ENCODE measurements around the gene SLC48A1. TPM values are rescaled to one million over a fixed set of nuclear protein-coding genes. Genes with fewer than 3 reads are reported as not detected.
A peak's percentile ranks its signal among the peaks of the same experiment; 100 is the strongest.

Gene SLC48A1
- total RNA-seq, result 1 to 10 TPM; 7.0 to 8.1 TPM

- DNase-seq, result peak; percentile 73
- H3K4me1 Mint-ChIP-seq (ENCODE audit: low read depth), result peaks cover 40% of the 10 kb centered on the region
- H3K27me3 Mint-ChIP-seq (ENCODE audit: low read depth), result peaks cover 7% of the 10 kb centered on the region
- POLR2A ChIA-PET, result interaction anchor here (1.2 to 1.4 kb wide), 2 partner anchors 40 to 63 kb away, joined by 3 to 6 read pairs; no protein-coding TSS in a partner anchor
- peak; percentile 88 for ATAC-seq
- peak within 1 kb of the TSS; percentile 66 for H3K27ac Mint-ChIP-seq
- CTCF ChIA-PET, result interaction anchor here (0.8 to 18.4 kb wide), 11 partner anchors 10 to 132 kb away, joined by 3 to 646 read pairs (median 5); partner anchors contain the start of genes RAPGEF3 and VDR
- H3K9me3 Mint-ChIP-seq (ENCODE audit: insufficient read depth), result no peaks in the 10 kb centered on the region
- no peaks in the 10 kb centered on the region for H3K36me3 Mint-ChIP-seq (ENCODE audit: low read depth)
- H3K4me3 Mint-ChIP-seq, result peak within 1 kb of the TSS; percentile 87
Measured at GRCh38 chr12:47773062-47773857, at the start of gene SLC48A1. Gene SLC48A1, plus strand, starts transcription at chr12:47773238. Its CDS starts 67 bp downstream, at chr12:47773305.

GRCh38 chr12:47725091-47725772, 47.8 kb upstream of the SLC48A1 start, which contains the start of gene ENDOU:
Gene ENDOU, minus strand, starts transcription at chr12:47725490. Its CDS starts 77 bp downstream, at chr12:47725413.
- no peak within 1 kb of the TSS for H3K4me3 Mint-ChIP-seq
- peaks cover 44% of the 10 kb centered on the region for H3K4me1 Mint-ChIP-seq (ENCODE audit: low read depth)
- DNase-seq (no peak), ATAC-seq (no peak)
- ChIA-PET POLR2A (interaction anchor here (1.2 kb wide), 1 partner anchor 107 kb away, joined by 4 read pairs; no protein-coding TSS in a partner anchor), CTCF (interaction anchor here (0.6 to 7.2 kb wide), 8 partner anchors 10 to 113 kb away, joined by 3 to 102 read pairs (median 4); partner anchors contain the start of gene RAPGEF3)
- peaks cover 13% of the 10 kb centered on the region for H3K36me3 Mint-ChIP-seq (ENCODE audit: low read depth)
- no peaks in the 10 kb centered on the region for H3K27me3 Mint-ChIP-seq (ENCODE audit: low read depth)
- no peak within 1 kb of the TSS for H3K27ac Mint-ChIP-seq
- H3K9me3 Mint-ChIP-seq (ENCODE audit: insufficient read depth), result no peaks in the 10 kb centered on the region

- no peak for DNase-seq
- H3K27ac Mint-ChIP-seq, result no peak overlapping the region
- ATAC-seq, result no peak
- peaks cover 13% of the 10 kb centered on the region for H3K36me3 Mint-ChIP-seq (ENCODE audit: low read depth)
- no peaks in the 10 kb centered on the region for H3K9me3 Mint-ChIP-seq (ENCODE audit: insufficient read depth)
- POLR2A ChIA-PET, result interaction anchor here (1.2 kb wide), 1 partner anchor 107 kb away, joined by 4 read pairs; no protein-coding TSS in a partner anchor
- H3K4me1 Mint-ChIP-seq (ENCODE audit: low read depth), result peaks cover 39% of the 10 kb centered on the region
- CTCF ChIA-PET, result interaction anchor here (0.9 to 7.2 kb wide), 5 partner anchors 10 to 113 kb away, joined by 3 to 102 read pairs (median 10); partner anchors contain the start of gene RAPGEF3
- H3K27me3 Mint-ChIP-seq (ENCODE audit: low read depth), result no peaks in the 10 kb centered on the region
- H3K4me3 Mint-ChIP-seq, result no peak overlapping the region
Measured at GRCh38 chr12:47725893-47726292, 47.1 kb upstream of the SLC48A1 start.

GRCh38 chr12:47729233-47729632, 43.8 kb upstream of the SLC48A1 start:
- Mint-ChIP-seq H3K4me3 (no peak overlapping the region), H3K27ac (no peak overlapping the region), H3K36me3 (ENCODE audit: low read depth) (no peaks in the 10 kb centered on the region), H3K27me3 (ENCODE audit: low read depth) (no peaks in the 10 kb centered on the region), H3K4me1 (ENCODE audit: low read depth) (peaks cover 6% of the 10 kb centered on the region), H3K9me3 (ENCODE audit: insufficient read depth) (no peaks in the 10 kb centered on the region)
- POLR2A ChIA-PET, result no interaction called here
- no peak for ATAC-seq
- CTCF ChIA-PET, result interaction anchor here (0.7 to 17.0 kb wide), 3 partner anchors 14 to 37 kb away, joined by 3 to 297 read pairs (median 72); partner anchors contain the start of gene RPAP3
- DNase-seq, result no peak

- POLR2A ChIA-PET, result no interaction called here
- Mint-ChIP-seq H3K4me3 (no peak overlapping the region), H3K27me3 (ENCODE audit: low read depth) (no peaks in the 10 kb centered on the region), H3K36me3 (ENCODE audit: low read depth) (no peaks in the 10 kb centered on the region), H3K27ac (no peak overlapping the region), H3K4me1 (ENCODE audit: low read depth) (peaks cover 3% of the 10 kb centered on the region), H3K9me3 (ENCODE audit: insufficient read depth) (no peaks in the 10 kb centered on the region)
- no peak for ATAC-seq
- no peak for DNase-seq
- CTCF ChIA-PET, result interaction anchor here (1.0 to 17.0 kb wide), 4 partner anchors 13 to 43 kb away, joined by 4 to 297 read pairs (median 38); partner anchors contain the start of genes RPAP3 and SLC48A1
Measured at GRCh38 chr12:47730341-47730744, 42.7 kb upstream of the SLC48A1 start.

GRCh38 chr12:47731723-47732122, 41.3 kb upstream of the SLC48A1 start:
- ATAC-seq (no peak), DNase-seq (no peak)
- H3K4me3 Mint-ChIP-seq, result no peak overlapping the region
- CTCF ChIA-PET, result interaction anchor here (0.6 to 17.0 kb wide), 6 partner anchors 11 to 107 kb away, joined by 3 to 297 read pairs (median 16); partner anchors contain the start of genes RPAP3 and SLC48A1
- no peak overlapping the region for H3K27ac Mint-ChIP-seq
- H3K4me1 Mint-ChIP-seq (ENCODE audit: low read depth), result no peaks in the 10 kb centered on the region
- H3K9me3 Mint-ChIP-seq (ENCODE audit: insufficient read depth), result no peaks in the 10 kb centered on the region
- no peaks in the 10 kb centered on the region for H3K27me3 Mint-ChIP-seq (ENCODE audit: low read depth)
- POLR2A ChIA-PET, result interaction anchor here (1.0 kb wide), 1 partner anchor 13 kb away, joined by 3 read pairs; no protein-coding TSS in a partner anchor
- H3K36me3 Mint-ChIP-seq (ENCODE audit: low read depth), result no peaks in the 10 kb centered on the region

GRCh38 chr12:47732504-47732903, 40.5 kb upstream of the SLC48A1 start:
- H3K4me3 Mint-ChIP-seq, result no peak overlapping the region
- POLR2A ChIA-PET, result interaction anchor here (0.8 to 1.0 kb wide), 2 partner anchors 14 to 16 kb away, joined by 3 read pairs; no protein-coding TSS in a partner anchor
- CTCF ChIA-PET, result interaction anchor here (1.3 to 17.0 kb wide), 5 partner anchors 9 to 81 kb away, joined by 4 to 297 read pairs (median 26); partner anchors contain the start of gene RPAP3
- no peak overlapping the region for H3K27ac Mint-ChIP-seq
- DNase-seq (no peak), ATAC-seq (no peak)
- no peaks in the 10 kb centered on the region for H3K9me3 Mint-ChIP-seq (ENCODE audit: insufficient read depth)
- no peaks in the 10 kb centered on the region for H3K27me3 Mint-ChIP-seq (ENCODE audit: low read depth)
- no peaks in the 10 kb centered on the region for H3K36me3 Mint-ChIP-seq (ENCODE audit: low read depth)
- H3K4me1 Mint-ChIP-seq (ENCODE audit: low read depth), result no peaks in the 10 kb centered on the region

GRCh38 chr12:47733142-47733541, 39.9 kb upstream of the SLC48A1 start:
- ATAC-seq, result no peak
- Mint-ChIP-seq H3K4me3 (no peak overlapping the region), H3K4me1 (ENCODE audit: low read depth) (no peaks in the 10 kb centered on the region), H3K36me3 (ENCODE audit: low read depth) (no peaks in the 10 kb centered on the region), H3K9me3 (ENCODE audit: insufficient read depth) (no peaks in the 10 kb centered on the region), H3K27me3 (ENCODE audit: low read depth) (no peaks in the 10 kb centered on the region), H3K27ac (no peak overlapping the region)
- no peak for DNase-seq
- ChIA-PET CTCF (interaction anchor here (0.8 to 17.0 kb wide), 9 partner anchors 9 to 230 kb away, joined by 3 to 297 read pairs (median 4); partner anchors contain the start of genes RPAP3 and TMEM106C), POLR2A (interaction anchor here (0.5 to 0.8 kb wide), 2 partner anchors 15 to 1119 kb away, joined by 3 read pairs; partner anchors contain the start of gene DDX23)

- Mint-ChIP-seq H3K4me3 (no peak overlapping the region), H3K27me3 (ENCODE audit: low read depth) (no peaks in the 10 kb centered on the region), H3K4me1 (ENCODE audit: low read depth) (peaks cover 6% of the 10 kb centered on the region), H3K36me3 (ENCODE audit: low read depth) (no peaks in the 10 kb centered on the region), H3K27ac (no peak overlapping the region), H3K9me3 (ENCODE audit: insufficient read depth) (no peaks in the 10 kb centered on the region)
- CTCF ChIA-PET, result interaction anchor here (1.0 to 17.0 kb wide), 5 partner anchors 9 to 98 kb away, joined by 3 to 297 read pairs (median 3); partner anchors contain the start of gene RPAP3
- no peak for DNase-seq
- POLR2A ChIA-PET, result no interaction called here
- no peak for ATAC-seq
Measured at GRCh38 chr12:47734725-47735480, 38.1 kb upstream of the SLC48A1 start.

GRCh38 chr12:47735649-47736048, 37.4 kb upstream of the SLC48A1 start:
- no peak for ATAC-seq
- no peak for DNase-seq
- POLR2A ChIA-PET, result no interaction called here
- CTCF ChIA-PET, result interaction anchor here (0.8 to 17.0 kb wide), 7 partner anchors 8 to 103 kb away, joined by 3 to 297 read pairs (median 3); partner anchors contain the start of genes ENDOU and RPAP3
- Mint-ChIP-seq H3K4me1 (ENCODE audit: low read depth) (peaks cover 9% of the 10 kb centered on the region), H3K27ac (no peak overlapping the region), H3K36me3 (ENCODE audit: low read depth) (no peaks in the 10 kb centered on the region), H3K27me3 (ENCODE audit: low read depth) (no peaks in the 10 kb centered on the region), H3K9me3 (ENCODE audit: insufficient read depth) (no peaks in the 10 kb centered on the region), H3K4me3 (no peak overlapping the region)
